Tibial artery (tissue), 4 donors: Measurements from ENCODE around the gene C22orf23.
"Not testable (repeated sequence)": the region's sequence is repeated elsewhere in the genome, so short reads cannot be mapped to it uniquely, and the experiment has no call there.

Experiments used
- DNase-seq, 2 donors: peaks; one replicate each; pipeline ENCODE4 v3.0.0-alpha.2; 2019
- H3K27ac ChIP-seq, 2 donors: fragments of 200-600 bp; sonication (generic) in 1 of 2; 1 replicate in 1 of 2; 2 replicates in 1 of 2; pipeline ENCODE4 v1.5.1; 2018 to 2019; ENCODE audit warnings: mild to moderate bottlenecking in 1 of 2
- H3K27me3 ChIP-seq, 2 donors: fragments of 200-600 bp; sonication (generic) in 1 of 2; one replicate each; pipeline versions ENCODE4 v1.5.1 to v1.6.0; 2016 to 2019
- H3K36me3 ChIP-seq, 3 donors: fragments of 200-600 bp; sonication (generic) in 2 of 3; one replicate each; pipeline ENCODE4 v1.5.1; 2016 to 2019; ENCODE audit warnings: mild to moderate bottlenecking in 2 of 3
- H3K4me1 ChIP-seq, 4 donors: fragments of 200-600 bp; sonication (generic) in 2 of 4; 1 replicate in 3 of 4; 2 replicates in 1 of 4; pipeline ENCODE4 v1.5.1; 2016 to 2019
- H3K4me3 ChIP-seq, 2 donors: fragments of 200-600 bp; sonication (generic) in 1 of 2; 1 replicate in 1 of 2; 2 replicates in 1 of 2; pipeline ENCODE4 v1.5.1; 2018 to 2019; ENCODE audit warnings: mild to moderate bottlenecking in 2 of 2
- H3K9me3 ChIP-seq, 3 donors: fragments of 200-600 bp; sonication (generic) in 1 of 3; one replicate each; pipeline ENCODE4 v1.5.1; 2016 to 2019
- intact Hi-C: fragments of 100-400 bp; cut with DNase I; formaldehyde crosslinking; loops from one replicate; pipeline ENCODE4 v1.15.0; 2023; ENCODE audit warnings: low total_unique reads
- TF ChIP-seq, protein P1 (sequence below), 2 experiments: fragments of 200-600 bp in 1 of 2; fragments of 450-650 bp in 1 of 2; IDR thresholded peaks; one replicate each; pipeline ENCODE4 v1.5.1; 2017 to 2019; ENCODE audit warnings: antibody characterized with exemption in 2 of 2, mild to moderate bottlenecking in 1 of 2, moderate library complexity in 1 of 2

The C22orf23 gene

DNA sequence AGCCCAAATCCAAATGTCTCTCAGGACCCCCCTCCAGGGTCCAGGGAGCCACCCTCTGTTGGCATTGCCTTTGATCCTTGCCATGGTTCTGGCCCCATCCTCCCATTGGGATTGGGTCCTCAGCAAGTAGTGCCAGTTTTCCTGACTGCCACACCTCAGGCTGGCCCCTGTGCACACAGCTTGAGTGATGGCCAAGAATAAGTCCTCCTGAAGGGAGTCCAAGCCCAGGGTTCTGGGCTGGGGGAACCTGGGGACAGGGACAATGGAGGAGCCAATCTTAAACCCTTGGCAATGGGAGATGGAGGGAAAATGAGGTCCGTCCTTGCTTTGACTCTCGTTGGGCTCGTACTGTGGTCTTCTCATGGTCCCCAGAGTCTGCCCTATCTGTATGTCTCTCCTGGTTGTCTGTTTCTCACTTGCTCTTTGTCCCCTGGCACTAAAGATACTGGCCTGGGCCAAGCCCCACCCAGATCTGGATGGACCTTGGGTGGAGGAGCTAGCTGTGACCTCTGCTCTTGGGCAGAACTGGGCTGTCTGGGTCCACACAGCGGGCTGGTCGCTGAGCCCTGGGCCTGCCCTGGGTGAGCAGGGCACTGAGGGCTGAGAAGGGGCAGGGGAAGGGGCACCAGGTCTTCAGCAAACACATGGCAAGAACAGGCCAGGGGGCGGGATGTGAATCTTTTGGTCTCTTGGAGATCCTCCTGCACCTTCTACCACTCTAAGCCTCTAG, 28.0 kb upstream of the C22orf23 start:
- no peaks in the 10 kb centered on the region for H3K9me3 ChIP-seq
- TF ChIP-seq, protein P1, sequence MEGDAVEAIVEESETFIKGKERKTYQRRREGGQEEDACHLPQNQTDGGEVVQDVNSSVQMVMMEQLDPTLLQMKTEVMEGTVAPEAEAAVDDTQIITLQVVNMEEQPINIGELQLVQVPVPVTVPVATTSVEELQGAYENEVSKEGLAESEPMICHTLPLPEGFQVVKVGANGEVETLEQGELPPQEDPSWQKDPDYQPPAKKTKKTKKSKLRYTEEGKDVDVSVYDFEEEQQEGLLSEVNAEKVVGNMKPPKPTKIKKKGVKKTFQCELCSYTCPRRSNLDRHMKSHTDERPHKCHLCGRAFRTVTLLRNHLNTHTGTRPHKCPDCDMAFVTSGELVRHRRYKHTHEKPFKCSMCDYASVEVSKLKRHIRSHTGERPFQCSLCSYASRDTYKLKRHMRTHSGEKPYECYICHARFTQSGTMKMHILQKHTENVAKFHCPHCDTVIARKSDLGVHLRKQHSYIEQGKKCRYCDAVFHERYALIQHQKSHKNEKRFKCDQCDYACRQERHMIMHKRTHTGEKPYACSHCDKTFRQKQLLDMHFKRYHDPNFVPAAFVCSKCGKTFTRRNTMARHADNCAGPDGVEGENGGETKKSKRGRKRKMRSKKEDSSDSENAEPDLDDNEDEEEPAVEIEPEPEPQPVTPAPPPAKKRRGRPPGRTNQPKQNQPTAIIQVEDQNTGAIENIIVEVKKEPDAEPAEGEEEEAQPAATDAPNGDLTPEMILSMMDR (IDR thresholded peaks at IDR 0.05): no peak
- intact Hi-C loops: no loop called here
- no peak overlapping the region for H3K27ac ChIP-seq
- no peak overlapping the region for H3K4me3 ChIP-seq
- no peak for DNase-seq
- H3K36me3 ChIP-seq: peaks cover 1 to 55% (median 2%) of the 10 kb centered on the region in 3 donors
- H3K4me1 ChIP-seq: peaks cover 0 to 3% (median 0%) of the 10 kb centered on the region in 4 donors
- H3K27me3 ChIP-seq: no peaks in the 10 kb centered on the region

GRCh38 chr22:37979782-37980181, 26.4 kb upstream of the C22orf23 start:
- no peak for DNase-seq
- Histone ChIP-seq H3K9me3 (no peaks in the 10 kb centered on the region), H3K27ac (no peak overlapping the region), H3K27me3 (no peaks in the 10 kb centered on the region), H3K36me3 (peaks cover 0 to 64% (median 6%) of the 10 kb centered on the region in 3 donors), H3K4me3 (no peak overlapping the region), H3K4me1 (peaks cover 0 to 3% (median 0%) of the 10 kb centered on the region in 4 donors)
- intact Hi-C loops: no loop called here
- TF ChIP-seq, protein P1 (IDR thresholded peaks at IDR 0.05): no peak

DNA sequence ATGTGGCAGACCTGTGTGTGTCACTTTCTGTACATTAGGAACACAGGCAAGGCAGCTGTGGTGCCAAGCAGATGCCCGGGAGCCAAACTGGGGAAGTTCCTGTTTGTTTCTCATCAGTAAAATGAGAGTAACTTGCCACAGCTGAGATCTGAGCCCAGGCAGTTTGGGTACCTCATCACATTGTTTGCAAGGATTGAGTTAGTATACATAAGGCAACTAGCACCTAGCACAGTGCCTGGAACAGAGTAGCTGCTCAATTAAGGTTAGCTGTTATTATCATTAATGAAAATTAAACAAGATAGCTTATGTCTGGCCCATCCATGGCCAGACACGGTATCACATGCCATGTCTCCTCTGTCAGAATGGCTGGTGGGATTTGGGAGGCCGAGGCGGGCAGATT, 23.1 kb upstream of the C22orf23 start:
- H3K4me3 ChIP-seq: no peak overlapping the region
- no peaks in the 10 kb centered on the region for H3K9me3 ChIP-seq
- H3K4me1 ChIP-seq: peaks cover 0 to 3% (median 0%) of the 10 kb centered on the region in 4 donors
- TF ChIP-seq, protein P1 (IDR thresholded peaks at IDR 0.05): no peak
- peaks cover 0 to 80% (median 11%) of the 10 kb centered on the region in 3 donors for H3K36me3 ChIP-seq
- H3K27me3 ChIP-seq: no peaks in the 10 kb centered on the region
- intact Hi-C loops: no loop called here
- H3K27ac ChIP-seq: no peak overlapping the region
- DNase-seq: no peak

- H3K4me3 ChIP-seq, H3K27ac ChIP-seq, DNase-seq, H3K27me3 ChIP-seq, H3K4me1 ChIP-seq, H3K9me3 ChIP-seq, intact Hi-C loops: not testable (repeated sequence)
- peaks cover 0 to 80% (median 12%) of the 10 kb centered on the region in 3 donors for H3K36me3 ChIP-seq
Measured at GRCh38 chr22:37976022-37976421, 22.6 kb upstream of the C22orf23 start.

DNA sequence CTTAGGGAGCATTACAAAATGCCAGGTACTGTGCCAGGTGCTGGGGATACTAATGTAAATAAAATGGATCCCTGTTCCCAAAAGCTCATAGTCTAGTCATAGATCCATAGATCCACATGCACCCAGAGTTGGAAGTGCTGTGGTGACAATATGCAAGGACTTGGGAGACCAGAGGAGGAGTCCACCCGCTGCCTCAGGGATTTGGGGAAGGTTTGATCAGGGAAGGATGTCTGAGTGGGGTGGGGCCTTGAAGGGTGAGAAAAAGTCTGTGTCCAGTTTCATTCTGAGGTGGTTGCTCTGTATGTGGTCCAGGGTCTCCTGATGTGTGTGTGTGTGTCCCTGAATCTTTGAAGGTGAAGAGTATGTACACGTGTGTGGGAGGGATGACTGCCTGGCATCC, 21.8 kb upstream of the C22orf23 start:
- DNase-seq: no peak
- Histone ChIP-seq H3K27me3 (no peaks in the 10 kb centered on the region), H3K4me3 (no peak overlapping the region), H3K36me3 (peaks cover 0 to 80% (median 15%) of the 10 kb centered on the region in 3 donors), H3K9me3 (no peaks in the 10 kb centered on the region), H3K4me1 (peaks cover 0 to 3% (median 0%) of the 10 kb centered on the region in 4 donors), H3K27ac (no peak overlapping the region)
- TF ChIP-seq, protein P1 (IDR thresholded peaks at IDR 0.05): no peak
- intact Hi-C loops: no loop called here

- intact Hi-C loops: no loop called here
- Histone ChIP-seq H3K4me1 (no peaks in the 10 kb centered on the region), H3K36me3 (peaks cover under 1 to 73% (median 22%) of the 10 kb centered on the region in 3 donors), H3K27me3 (no peaks in the 10 kb centered on the region), H3K27ac (no peak overlapping the region), H3K4me3 (no peak overlapping the region), H3K9me3 (no peaks in the 10 kb centered on the region)
- DNase-seq: no peak
- TF ChIP-seq, protein P1 (IDR thresholded peaks at IDR 0.05): no peak
Measured at GRCh38 chr22:37973271-37974170, 20.1 kb upstream of the C22orf23 start.
